ENCODE measurements around the gene ACOT7.
"Not testable (repeated sequence)": the region's sequence is repeated elsewhere in the genome, so short reads cannot be mapped to it uniquely, and the experiment has no call there.

- not testable (repeated sequence) for TF ChIP-seq EZH2 (IDR thresholded peaks at IDR 0.05); POLR2AphosphoS5 (IDR thresholded peaks at IDR 0.05; ENCODE audit: borderline replicate concordance, low read depth, low read length)
Observed at GRCh38 chr1:6428453-6428852, 34.9 kb upstream of the ACOT7 start.
